ENCODE data around the gene NARS2.

GRCh38 chr11:78533399-78533798, 41.3 kb downstream of the NARS2 start:
- TF ChIP-seq YY1 (IDR thresholded peaks at IDR 0.05; ENCODE audit: insufficient read depth, insufficient read length) (no peak), SUZ12 (IDR thresholded peaks at IDR 0.05; ENCODE audit: extremely low read depth, insufficient read depth, insufficient read length) (no peak)

Data from NT2/D1 (cell line).